Sigmoid colon (tissue), 7 donors: Measurements from ENCODE around the gene PIK3R6. TPM values are rescaled to one million over a fixed set of nuclear protein-coding genes. Genes with fewer than 3 reads are reported as not detected.

ENCODE experiments used
- DNase-seq: peaks from one replicate; pipeline ENCODE4 v3.0.0-alpha.2; 2019
- H3K27ac ChIP-seq, 4 donors: fragments of 200-600 bp; sonication (generic); one replicate each; pipeline ENCODE4 v1.5.1; 2016 to 2019; ENCODE audit warnings: mild to moderate bottlenecking in 1 of 4
- H3K27me3 ChIP-seq, 3 donors: fragments of 200-600 bp; sonication (generic); one replicate each; pipeline ENCODE4 v1.5.1; 2019; ENCODE audit warnings: mild to moderate bottlenecking in 1 of 3
- H3K36me3 ChIP-seq, 4 donors: fragments of 200-600 bp; sonication (generic); one replicate each; pipeline ENCODE4 v1.5.1; 2016 to 2019
- H3K4me1 ChIP-seq, 4 donors: fragments of 200-600 bp; sonication (generic); one replicate each; pipeline ENCODE4 v1.5.1; 2017 to 2019
- H3K4me3 ChIP-seq, 4 donors: fragments of 200-600 bp; sonication (generic); one replicate each; pipeline ENCODE4 v1.5.1; 2017 to 2019; ENCODE audit warnings: mild to moderate bottlenecking in 2 of 4, moderate library complexity in 1 of 4
- H3K9me3 ChIP-seq, 4 donors: fragments of 200-600 bp in 3 of 4; sonication (generic) in 3 of 4; one replicate each; pipeline versions ENCODE4 v1.5.1 to v1.6.1; 2013 to 2019
- CTCF ChIP-seq, 4 experiments: fragments of 450-650 bp in 3 of 4; fragments of 200-600 bp in 1 of 4; IDR thresholded peaks; one replicate each; pipeline ENCODE4 v1.5.1; 2016 to 2019; ENCODE audit warnings: antibody characterized with exemption in 4 of 4, mild to moderate bottlenecking in 3 of 4, moderate library complexity in 2 of 4
- EP300 ChIP-seq, 4 donors: sonication (generic); formaldehyde crosslinking; IDR thresholded peaks; one replicate each; pipeline ENCODE4 v1.6.1; 2017; ENCODE audit warnings: antibody characterized with exemption in 4 of 4
- POLR2A ChIP-seq, 2 donors: fragments of 450-650 bp; IDR thresholded peaks; one replicate each; pipeline ENCODE4 v1.6.1; 2016; ENCODE audit warnings: antibody characterized with exemption in 2 of 2, mild to moderate bottlenecking in 2 of 2, moderate library complexity in 2 of 2
- POLR2AphosphoS5 ChIP-seq, 4 donors: sonication (generic); formaldehyde crosslinking; IDR thresholded peaks; one replicate each; pipeline ENCODE4 v1.6.1; 2017; ENCODE audit warnings: antibody characterized with exemption in 4 of 4
- WGBS, 2 donors: extraction: QIAGEN DNeasy Blood & Tissue Kit; methylation state at CpG; one replicate each; pipeline ENCODE4 v1.1.7; 2013; 5-methylcytosine and 5-hydroxymethylcytosine counted together
- intact Hi-C: fragments of 100-400 bp; cut with DNase I; formaldehyde crosslinking; loops from one replicate; pipeline ENCODE4 v1.15.1; 2023
- polyA plus RNA-seq, 3 donors: library from polyadenylated mRNA; stranded (reverse); fragments of 200-250 nt; gene quantifications; one replicate each; pipeline ENCODE4 v1.2.3, GENCODE V29; 2013
- total RNA-seq, 4 donors: library from RNA; depleted of rRNA; stranded (reverse); fragments of >200 nt; gene quantifications; one replicate each; pipeline ENCODE4 v1.1.0, GENCODE V29; 2016
- donor health status: healthy with polysubstance abuse.
- donor health status: Bipolar disorder and iron deficiency.
- donor health status: healthy.

The PIK3R6 gene
- total and polyA plus RNA-seq, 7 donors: 0.54 to 1.2 (median 0.77) TPM; not detected in 2

- Histone ChIP-seq H3K27ac (no peak overlapping the region), H3K36me3 (no peaks in the 10 kb centered on the region), H3K27me3 (peaks cover 0 to 35% (median 13%) of the 10 kb centered on the region in 3 donors), H3K4me3 (no peak overlapping the region), H3K4me1 (no peaks in the 10 kb centered on the region), H3K9me3 (no peaks in the 10 kb centered on the region)
- 32 to 61% methylated on average over 8 of the region's 8 CpGs for WGBS, 2 donors
- intact Hi-C loops: no loop called here
- DNase-seq: peak; percentile 57
- no peak for TF ChIP-seq CTCF (IDR thresholded peaks at IDR 0.05)
- TF ChIP-seq POLR2A (IDR thresholded peaks at IDR 0.05): no peak
- TF ChIP-seq POLR2AphosphoS5 (IDR thresholded peaks at IDR 0.05): no peak
- no peak for TF ChIP-seq EP300 (IDR thresholded peaks at IDR 0.05)
Measured at GRCh38 chr17:8837563-8838075, 29.9 kb downstream of the PIK3R6 start.

GRCh38 chr17:8836821-8837562 lies 30.5 kb downstream of the PIK3R6 start:
- Histone ChIP-seq H3K27ac (no peak overlapping the region), H3K36me3 (no peaks in the 10 kb centered on the region), H3K9me3 (no peaks in the 10 kb centered on the region), H3K4me1 (no peaks in the 10 kb centered on the region), H3K27me3 (peaks cover 0 to 39% (median 14%) of the 10 kb centered on the region in 3 donors), H3K4me3 (no peak overlapping the region)
- 61 to 75% methylated on average over 15 of the region's 15 CpGs for WGBS, 2 donors
- TF ChIP-seq EP300 (IDR thresholded peaks at IDR 0.05) (no peak), POLR2A (IDR thresholded peaks at IDR 0.05) (no peak), CTCF (IDR thresholded peaks at IDR 0.05) (no peak), POLR2AphosphoS5 (IDR thresholded peaks at IDR 0.05) (no peak)
- peak; percentile 40 for DNase-seq
- intact Hi-C loops: no loop called here

GRCh38 chr17:8835631-8836364 lies 31.7 kb downstream of the PIK3R6 start:
- DNase-seq: no peak
- Histone ChIP-seq H3K4me1 (no peaks in the 10 kb centered on the region), H3K36me3 (no peaks in the 10 kb centered on the region), H3K27ac (no peak overlapping the region), H3K4me3 (no peak overlapping the region), H3K9me3 (no peaks in the 10 kb centered on the region), H3K27me3 (peaks cover 0 to 44% (median 19%) of the 10 kb centered on the region in 3 donors)
- TF ChIP-seq POLR2A (IDR thresholded peaks at IDR 0.05) (no peak), EP300 (IDR thresholded peaks at IDR 0.05) (no peak), CTCF (IDR thresholded peaks at IDR 0.05) (no peak), POLR2AphosphoS5 (IDR thresholded peaks at IDR 0.05) (no peak)
- intact Hi-C loops: no loop called here
- 86 to 90% methylated on average over 6 of the region's 6 CpGs for WGBS, 2 donors

GRCh38 chr17:8835106-8835505 lies 32.4 kb downstream of the PIK3R6 start:
- H3K9me3 ChIP-seq: no peaks in the 10 kb centered on the region

More at GRCh38 chr17:8835106-8835505, 32.4 kb downstream of the PIK3R6 start:
- TF ChIP-seq EP300 (IDR thresholded peaks at IDR 0.05): no peak
- no peak for TF ChIP-seq POLR2AphosphoS5 (IDR thresholded peaks at IDR 0.05)
- no peak for TF ChIP-seq CTCF (IDR thresholded peaks at IDR 0.05)
- no peak for TF ChIP-seq POLR2A (IDR thresholded peaks at IDR 0.05)
- no peak for DNase-seq
- Histone ChIP-seq H3K27ac (no peak overlapping the region), H3K4me3 (no peak overlapping the region), H3K27me3 (peaks cover 0 to 48% (median 19%) of the 10 kb centered on the region in 3 donors), H3K36me3 (no peaks in the 10 kb centered on the region), H3K4me1 (no peaks in the 10 kb centered on the region)
- 90 to 91% methylated on average over 14 of the region's 14 CpGs for WGBS, 2 donors
- intact Hi-C loops: no loop called here
